Central memory CD4-positive, alpha-beta T cell (primary cell): ENCODE measurements around the gene HOXD12.

ENCODE experiments used
- DNase-seq: peaks from one replicate; pipeline ENCODE4 v3.0.0; 2022

Gene HOXD12

DNA sequence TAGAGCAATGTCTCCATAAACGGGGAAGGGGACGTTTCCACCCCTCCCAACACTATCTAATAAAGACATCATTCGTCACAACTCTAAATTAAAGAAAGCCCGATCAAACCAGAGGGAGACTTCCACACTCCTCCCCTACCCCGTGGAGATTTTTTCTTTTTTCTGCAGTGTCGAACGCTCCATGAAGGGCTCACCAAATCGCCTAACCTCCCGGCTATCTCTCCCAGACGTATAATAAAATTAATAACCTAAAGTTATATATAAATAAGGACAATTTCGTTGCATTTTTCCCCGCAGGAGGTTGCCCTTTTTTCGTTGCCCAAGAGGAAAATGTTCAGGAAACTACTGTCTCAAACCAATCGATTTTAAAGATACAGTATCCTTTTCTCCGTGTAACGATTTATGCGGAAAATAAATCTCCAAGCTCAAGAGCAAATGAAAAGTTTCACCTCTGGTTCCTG lies 18.2 kb upstream of the HOXD12 start:
- DNase-seq = no peak

DNA sequence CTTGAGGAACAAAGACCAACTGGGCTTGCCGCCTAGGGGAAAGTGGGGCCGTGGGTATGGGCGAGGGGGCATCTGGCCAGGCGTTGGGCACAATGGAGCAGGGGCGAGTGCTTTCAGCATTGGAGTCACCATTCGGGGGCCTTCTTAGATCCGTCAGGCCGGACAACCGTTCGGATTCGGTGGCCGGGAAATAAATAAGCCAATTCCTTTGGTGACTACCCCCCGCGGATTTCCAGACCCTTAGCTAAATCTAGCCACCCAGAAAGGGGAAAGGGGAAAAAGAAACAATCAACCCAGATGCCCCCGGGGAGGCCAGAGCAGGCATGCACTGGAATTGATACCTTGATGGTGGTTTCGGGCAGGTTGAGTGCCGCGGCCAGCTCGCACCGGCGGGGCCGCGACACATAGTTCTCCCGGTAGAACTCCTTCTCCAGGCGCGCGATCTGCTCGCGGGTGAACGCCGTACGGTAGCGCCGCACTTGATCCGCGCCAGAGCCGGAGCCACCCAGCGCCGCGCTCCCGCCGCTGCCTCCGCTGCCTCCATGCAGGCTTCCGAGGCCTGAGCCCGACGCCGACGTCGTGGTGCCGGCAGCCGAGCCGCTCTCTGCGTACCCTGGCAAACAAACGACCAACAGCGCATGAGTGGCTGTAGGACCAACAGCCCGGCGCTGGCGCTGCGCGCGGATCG lies 17.6 kb upstream of the HOXD12 start:
- no peak for DNase-seq

DNA sequence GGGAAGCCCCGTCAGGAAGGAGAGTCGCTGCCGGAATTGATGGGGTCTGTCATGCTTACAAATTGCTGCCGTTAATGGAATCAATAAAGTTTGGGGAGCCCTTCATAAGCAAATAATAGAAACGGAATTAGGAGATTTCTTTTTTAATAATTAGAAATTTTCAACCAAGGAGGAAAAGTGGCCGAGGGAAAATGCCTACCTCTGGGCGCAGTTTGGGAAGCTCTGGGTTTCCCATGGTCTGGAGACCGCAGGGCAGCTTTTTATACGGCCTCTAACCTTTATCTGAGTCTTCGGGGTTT lies 17.1 kb upstream of the HOXD12 start:
- no peak for DNase-seq

- DNase-seq = no peak
These were observed 16.5 kb upstream of the HOXD12 start for GRCh38 chr2:176082824-176083751.

GRCh38 chr2:176083796-176084261 lies 15.8 kb upstream of the HOXD12 start, which contains the start of gene EVX2:
EVX2 (minus strand) TSS chr2:176083962; CDS start chr2:176083776, 186 bp downstream.
- DNase-seq = no peak

GRCh38 chr2:176084611-176085119 lies 14.9 kb upstream of the HOXD12 start:
- DNase-seq = no peak

GRCh38 chr2:176085120-176085788 lies 14.3 kb upstream of the HOXD12 start:
- no peak for DNase-seq

- no peak for DNase-seq
These were observed 13.5 kb upstream of the HOXD12 start for GRCh38 chr2:176085861-176086771.

DNA sequence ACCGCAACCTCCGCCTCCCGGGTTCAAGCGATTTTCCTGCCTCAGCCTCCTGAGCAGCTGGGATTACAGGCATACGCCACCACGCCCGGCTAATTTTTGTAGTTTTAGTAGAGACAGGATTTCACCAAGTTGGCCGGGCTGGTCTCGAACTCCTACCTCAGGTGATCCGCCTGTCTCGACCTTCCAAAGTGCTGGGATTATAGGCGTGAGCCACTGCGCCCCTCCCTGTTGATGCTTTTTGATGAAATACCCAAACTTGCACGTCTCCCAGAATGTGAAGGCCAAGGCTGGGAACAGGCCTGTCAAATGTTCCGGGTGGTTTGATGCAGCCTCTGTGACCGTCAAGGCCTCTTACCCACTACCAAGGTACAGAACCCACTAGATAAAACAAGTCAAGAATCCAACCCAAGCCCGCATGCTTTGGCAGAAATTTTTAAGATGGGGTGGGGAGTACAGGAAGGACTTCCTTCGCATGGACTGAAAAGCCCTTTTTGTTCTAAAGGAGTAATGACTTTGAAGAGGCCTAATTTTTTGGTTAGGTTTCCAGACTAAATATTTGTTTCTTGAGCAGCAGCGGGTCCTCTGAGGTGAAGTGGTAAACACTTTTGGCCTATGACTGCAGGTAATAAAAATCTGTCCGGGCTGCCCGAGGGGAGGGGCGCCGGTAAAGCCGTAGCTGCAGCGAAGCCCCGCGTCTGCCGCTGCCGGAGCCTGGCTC lies 12.1 kb upstream of the HOXD12 start:
- no peak for DNase-seq

DNA sequence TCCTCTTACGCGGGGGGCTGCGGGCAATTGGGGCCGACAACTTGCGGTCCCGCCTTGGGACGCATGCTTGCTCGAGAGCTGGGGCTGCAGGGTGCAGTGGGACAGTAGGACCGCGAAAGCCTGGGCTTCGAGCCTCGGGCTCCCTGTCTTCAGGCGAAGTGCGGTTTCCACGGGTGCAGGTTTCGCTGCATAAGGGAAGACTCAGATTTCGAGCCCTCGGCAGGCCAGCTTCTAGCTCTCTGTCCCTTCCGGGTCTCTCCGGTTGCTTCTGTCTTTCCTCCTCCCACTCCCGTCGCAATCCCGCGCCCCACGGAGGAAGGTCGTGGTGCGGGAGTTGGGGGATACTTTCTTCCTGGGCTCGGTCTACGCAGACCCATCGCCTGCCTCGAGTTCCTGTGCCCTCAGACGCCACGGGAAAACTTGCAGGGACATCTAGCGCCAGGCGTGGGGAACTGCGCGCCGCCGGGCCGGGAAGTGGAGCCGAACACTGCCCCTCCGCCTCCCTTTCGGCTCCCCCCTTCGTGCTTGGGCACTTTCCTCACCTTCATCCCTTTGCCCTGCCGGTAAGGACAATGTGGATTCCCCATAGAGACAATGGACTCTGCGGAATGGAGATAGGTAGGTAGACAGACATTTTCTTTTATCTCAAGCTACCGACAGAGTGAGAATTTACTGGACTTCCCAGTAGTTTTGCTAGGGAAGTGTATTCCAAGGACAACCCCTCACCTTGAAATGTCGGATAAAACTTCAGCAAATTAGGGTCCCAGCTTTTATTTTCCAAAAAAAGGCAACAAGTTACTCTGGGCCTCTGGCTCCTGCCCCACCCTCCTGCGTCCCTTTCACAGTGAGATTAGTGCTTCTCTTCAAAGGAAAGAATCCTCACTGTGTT lies 11.3 kb upstream of the HOXD12 start:
- no peak for DNase-seq

DNA sequence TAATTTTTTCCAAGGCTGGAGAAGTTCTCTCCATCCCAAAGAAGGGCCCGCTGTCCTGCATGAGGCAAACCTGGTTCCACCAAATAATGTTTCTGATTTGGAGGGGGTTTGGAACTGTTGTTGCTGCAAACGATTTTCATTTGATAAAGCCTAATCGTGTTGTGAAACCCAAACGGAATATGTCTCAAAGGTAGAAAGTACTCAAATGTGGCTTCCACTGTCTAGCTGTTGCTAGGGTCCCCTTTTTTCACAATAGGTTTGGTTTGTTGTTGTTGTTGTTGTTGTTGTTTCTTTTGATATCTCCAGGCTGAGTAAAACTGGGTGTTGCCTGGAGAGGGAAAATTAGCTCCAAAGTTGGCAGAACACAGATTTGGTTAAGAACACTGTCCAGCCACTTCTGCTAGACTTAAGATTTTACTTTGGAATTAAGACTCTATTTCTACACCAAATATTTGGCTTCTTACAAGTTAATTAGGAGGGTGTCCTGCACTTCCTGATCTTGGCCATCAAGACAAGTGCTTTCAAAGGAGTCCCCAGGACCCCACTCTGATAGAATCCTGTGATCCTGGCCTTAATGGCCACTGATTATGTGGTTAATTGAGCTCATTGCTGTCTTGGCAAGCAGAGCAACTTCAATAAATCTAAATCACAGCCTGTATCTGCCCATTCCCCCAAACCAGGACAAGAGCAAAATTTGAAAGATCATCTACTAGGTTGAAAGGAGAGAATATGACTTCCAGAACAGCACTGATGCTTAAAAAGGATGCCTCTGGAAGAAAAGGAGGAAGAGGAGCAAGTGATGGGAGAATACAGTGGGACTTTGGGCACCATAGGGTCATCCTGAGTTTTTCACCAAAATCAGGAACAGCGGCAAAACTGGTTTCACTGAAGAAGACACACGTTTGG lies 10.4 kb upstream of the HOXD12 start:
- DNase-seq = no peak

GRCh38 chr2:176089843-176090395 lies 9.7 kb upstream of the HOXD12 start:
- DNase-seq = no peak

DNA sequence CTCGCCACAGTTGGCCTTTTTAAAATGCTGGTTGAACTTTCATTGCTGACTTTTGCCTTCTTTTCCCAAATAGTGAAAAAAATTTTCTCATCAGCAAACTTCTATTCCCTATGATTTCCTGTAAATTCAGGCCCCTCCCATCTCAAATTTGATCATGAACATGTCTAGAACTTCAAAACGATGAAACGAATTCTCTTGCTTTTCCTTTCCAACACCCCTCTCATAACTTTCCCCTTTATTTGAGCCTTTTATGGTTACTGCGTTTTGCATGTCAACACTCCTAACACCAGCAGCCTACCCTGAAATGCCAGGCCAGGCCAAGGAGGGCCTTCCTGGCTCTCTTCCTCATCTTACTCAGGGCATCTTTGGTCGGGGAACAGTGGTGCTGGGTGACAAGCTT lies 8.7 kb upstream of the HOXD12 start:
- DNase-seq = no peak

DNA sequence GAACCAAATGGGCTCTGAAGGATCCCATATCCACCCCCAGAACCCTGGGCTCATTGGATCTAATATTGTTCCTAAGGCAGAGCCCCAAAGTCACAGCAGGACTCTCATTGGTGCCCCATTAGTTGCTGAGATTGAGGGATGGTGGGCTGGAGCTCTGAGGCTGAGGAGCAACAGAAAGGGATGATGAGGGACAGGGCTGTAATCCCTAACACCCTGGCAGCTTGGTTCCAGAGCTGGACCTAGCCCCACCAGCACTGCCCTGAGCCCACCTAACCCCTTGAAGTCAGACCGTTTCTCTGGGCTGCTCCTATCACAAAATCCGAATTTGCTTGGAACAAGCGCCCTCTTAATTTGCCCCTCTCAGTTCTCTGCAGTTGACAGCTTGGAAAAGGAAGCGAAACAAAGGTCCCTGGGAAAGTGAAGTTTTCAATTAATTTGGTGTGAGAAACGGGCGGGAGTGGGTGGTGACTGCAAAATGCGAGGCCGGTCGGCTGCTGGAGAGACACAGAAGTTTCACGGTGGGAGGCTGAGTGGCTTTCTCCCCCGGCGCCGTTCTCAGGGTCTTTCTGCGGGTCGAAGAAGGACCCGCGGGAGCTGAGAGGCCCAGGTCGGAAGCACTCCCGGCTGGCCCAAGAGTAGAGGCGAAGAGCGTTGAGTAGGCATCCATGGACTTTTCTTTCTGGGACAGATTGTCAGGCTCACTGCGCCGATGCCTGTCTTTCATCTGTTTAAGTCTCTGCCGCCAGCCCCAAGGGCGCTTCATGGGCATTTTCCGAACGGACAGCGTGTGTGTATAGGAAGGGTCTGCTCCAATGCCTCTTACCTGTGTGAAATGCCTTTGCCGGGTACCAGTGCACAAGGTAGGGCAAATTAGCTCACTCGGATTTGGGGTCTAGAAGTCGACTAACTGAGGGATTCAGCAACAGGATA lies 8.0 kb upstream of the HOXD12 start:
- DNase-seq = no peak

GRCh38 chr2:176092270-176093144 lies 7.1 kb upstream of the HOXD12 start, which contains the start of gene HOXD13:
HOXD13 (plus strand) TSS chr2:176092721; CDS start chr2:176092891, 170 bp downstream.
- DNase-seq = no peak

GRCh38 chr2:176093145-176093897 lies 6.3 kb upstream of the HOXD12 start:
- DNase-seq = no peak
